SK-N-SH treated with all-trans-retinoic acid at 6 μM for 48 hours (cell line): ENCODE measurements around the gene CXCR1.

ENCODE experiments used
- ARNTL ChIP-seq: fragments of 450-650 bp; formaldehyde crosslinking; IDR thresholded peaks from 2 replicates; pipeline ENCODE4 v1.5.0; 2020; ENCODE audit warnings: low read depth, mild to moderate bottlenecking, moderate library complexity, borderline replicate concordance
- BACH2 ChIP-seq: fragments of 250-450 bp; sonication (Bioruptor Pico); IDR thresholded peaks from 2 replicates; pipeline ENCODE4 v1.9.0; 2021; ENCODE audit warnings: mild to moderate bottlenecking, borderline replicate concordance
- CREB5 ChIP-seq: fragments of 250-450 bp; sonication (Bioruptor Pico); IDR thresholded peaks from 2 replicates; pipeline ENCODE4 v1.5.1; 2020; ENCODE audit warnings: low read depth, mild to moderate bottlenecking, moderate library complexity
- CSDC2 ChIP-seq: fragments of 250-450 bp; sonication (Bioruptor Pico); IDR thresholded peaks from 2 replicates; pipeline ENCODE4 v1.5.0; 2020; ENCODE audit warnings: mild to moderate bottlenecking, moderate library complexity
- CSRNP3 ChIP-seq: fragments of 250-450 bp; sonication (Bioruptor Pico); IDR thresholded peaks from 2 replicates; pipeline ENCODE4 v1.5.1; 2021; ENCODE audit warnings: mild to moderate bottlenecking, moderate library complexity
- RARB ChIP-seq: fragments of 250-450 bp; sonication (Bioruptor Pico); IDR thresholded peaks from 2 replicates; pipeline ENCODE4 v1.8.0; 2021; ENCODE audit warnings: mild to moderate bottlenecking, moderate library complexity
- TOX ChIP-seq: fragments of 250-450 bp; sonication (Bioruptor Pico); IDR thresholded peaks from 2 replicates; pipeline ENCODE4 v1.8.0; 2021; ENCODE audit warnings: mild to moderate bottlenecking, moderate library complexity, borderline replicate concordance
- ZC3H10 ChIP-seq: fragments of 250-450 bp; sonication (Bioruptor Pico); IDR thresholded peaks from 2 replicates; pipeline ENCODE4 v1.5.1; 2021; ENCODE audit warnings: mild to moderate bottlenecking, moderate library complexity
- ZFP3 ChIP-seq: fragments of 250-450 bp; sonication (Bioruptor Pico); IDR thresholded peaks from 2 replicates; pipeline ENCODE4 v1.5.0; 2020; ENCODE audit warnings: mild to moderate bottlenecking, moderate library complexity
- ZFP30 ChIP-seq: fragments of 450-650 bp; formaldehyde crosslinking; IDR thresholded peaks from 2 replicates; pipeline ENCODE4 v1.5.0; 2022; ENCODE audit warnings: mild to moderate bottlenecking, moderate library complexity
- ZNF70 ChIP-seq: fragments of 450-650 bp; formaldehyde crosslinking; IDR thresholded peaks from 2 replicates; pipeline ENCODE4 v1.5.0; 2020; ENCODE audit warnings: mild to moderate bottlenecking, moderate library complexity

- TF ChIP-seq RARB (CRISPR knock-in tag) (no peak), TOX (CRISPR knock-in tag) (no peak), ZC3H10 (CRISPR knock-in tag) (no peak), BACH2 (no peak), ZNF70 (CRISPR knock-in tag) (no peak), CSRNP3 (no peak), CREB5 (CRISPR knock-in tag) (no peak), ZFP3 (no peak), CSDC2 (no peak), ZFP30 (no peak), ARNTL (CRISPR knock-in tag) (no peak)
Observed at GRCh38 chr2:218128781-218129457, 37.8 kb downstream of the CXCR1 start.
